ENCODE data around the gene LAMA2. TPM values are rescaled to one million over a fixed set of nuclear protein-coding genes. Genes with fewer than 3 reads are reported as not detected.
"Not testable (repeated sequence)": the region's sequence is repeated elsewhere in the genome, so short reads cannot be mapped to it uniquely, and the experiment has no call there.

Gene LAMA2
- polyA plus RNA-seq, 12 donors, result 96.1 to 182 (median 156) TPM

GRCh38 chr6:129073051-129073450 lies 190.1 kb downstream of the LAMA2 start:
- DNase-seq, result no peak

- peak; percentile 58 for DNase-seq
Measured at GRCh38 chr6:129073691-129074395, 190.9 kb downstream of the LAMA2 start.

- DNase-seq, result no peak
Measured at GRCh38 chr6:129084406-129084805, 201.5 kb downstream of the LAMA2 start.

- DNase-seq, result not testable (repeated sequence)
Measured at GRCh38 chr6:129088481-129088880, 205.5 kb downstream of the LAMA2 start.

GRCh38 chr6:129089357-129089756 lies 206.4 kb downstream of the LAMA2 start:
- no peak for DNase-seq

- no peak for DNase-seq
Measured at GRCh38 chr6:129094147-129094546, 211.2 kb downstream of the LAMA2 start.

GRCh38 chr6:129096651-129097290 lies 213.8 kb downstream of the LAMA2 start:
- DNase-seq, result no peak

- DNase-seq, result no peak
Measured at GRCh38 chr6:129098061-129098553, 215.2 kb downstream of the LAMA2 start.

GRCh38 chr6:129099696-129100095 lies 216.8 kb downstream of the LAMA2 start:
- DNase-seq, result no peak

- DNase-seq, result no peak
Measured at GRCh38 chr6:129100164-129100563, 217.2 kb downstream of the LAMA2 start.

GRCh38 chr6:129102741-129103140 lies 219.8 kb downstream of the LAMA2 start:
- DNase-seq, result peak; percentile 67

- no peak for DNase-seq
Measured at GRCh38 chr6:129104131-129104530, 221.2 kb downstream of the LAMA2 start.

- no peak for DNase-seq
Measured at GRCh38 chr6:129104560-129104959, 221.6 kb downstream of the LAMA2 start.

- no peak for DNase-seq
Measured at GRCh38 chr6:129105035-129105434, 222.1 kb downstream of the LAMA2 start.

GRCh38 chr6:129105793-129106192 lies 222.9 kb downstream of the LAMA2 start:
- no peak for DNase-seq

- DNase-seq, result no peak
Measured at GRCh38 chr6:129108337-129108736, 225.4 kb downstream of the LAMA2 start.

- DNase-seq, result no peak
Measured at GRCh38 chr6:129110690-129111343, 227.9 kb downstream of the LAMA2 start.

- DNase-seq, result no peak
Measured at GRCh38 chr6:129111346-129111745, 228.4 kb downstream of the LAMA2 start.

- DNase-seq, result no peak
Measured at GRCh38 chr6:129111853-129112252, 228.9 kb downstream of the LAMA2 start.

- DNase-seq, result no peak
Measured at GRCh38 chr6:129112591-129112990, 229.7 kb downstream of the LAMA2 start.

GRCh38 chr6:129113637-129114036 lies 230.7 kb downstream of the LAMA2 start:
- DNase-seq, result no peak

- no peak for DNase-seq
Measured at GRCh38 chr6:129114636-129115391, 231.9 kb downstream of the LAMA2 start.

All from muscle of arm (tissue), 12 donors.